GM12878 (cell line): ENCODE results near the gene PHACTR1. TPM values are rescaled to one million over a fixed set of nuclear protein-coding genes. Genes with fewer than 3 reads are reported as not detected.

Experiments
- ATAC-seq: fragments of 200-7000 bp; cut with Tn5 transposase; 3 replicates; pipeline ENCODE4 v1.9.1; 2020; ENCODE audit warnings: mild to moderate bottlenecking, moderate library complexity
- BruUV-seq: library from RNA; stranded (reverse); fragments of 400-500 nt; replicated peaks from 2 replicates; lab custom pipeline; 2021; lab: Mats Ljungman, UMichigan
- CTCF ChIA-PET: fragments of 300-600 bp; sonication (Branson Sonifier 250); formaldehyde crosslinking; extraction: SDS; loops from one replicate; lab custom pipeline; 2021; ENCODE audit warnings: inconsistent platforms; lab: Yijun Ruan, JAX
- POLR2A ChIA-PET: fragments of 350-600 bp; formaldehyde crosslinking; extraction: SDS; loops from one replicate; lab custom pipeline; 2021; ENCODE audit warnings: inconsistent platforms; lab: Charles Lee
- RAD21 ChIA-PET: fragments of 300-600 bp; sonication (Branson Sonifier 250); formaldehyde crosslinking; loops from one replicate; lab custom pipeline; 2023; ENCODE audit warnings: antibody characterized with exemption; ENCODE audit not compliant: unreplicated experiment; lab: Charles Lee
- SMC1A ChIA-PET: fragments of 300-600 bp; sonication (Branson Sonifier 250); formaldehyde crosslinking; loops from one replicate; lab custom pipeline; 2023; ENCODE audit not compliant: unreplicated experiment, uncharacterized antibody; lab: Charles Lee
- DNase-seq: peaks from one replicate; pipeline ENCODE4 v3.0.0-alpha.2; 2011; ENCODE audit warnings: low read depth, low spot score
- FAIRE-seq: peaks from 3 replicates; lab custom pipeline; 2011; peaks lifted over from hg19 to GRCh38; lab: Jason Lieb, UNC
- H2AFZ ChIP-seq: 2 replicates; pipeline ENCODE4 v1.6.0; 2011; ENCODE audit warnings: low read depth, low read length, control low read depth; ENCODE audit not compliant: control insufficient read depth
- H3K27ac ChIP-seq: 2 replicates; pipeline ENCODE4 v1.5.1; 2011; ENCODE audit warnings: control low read depth; ENCODE audit not compliant: control insufficient read depth, insufficient read depth
- H3K27me3 ChIP-seq, 2 experiments: replicated peaks in 1 of 2; 2 replicates each; pipeline versions ENCODE4 v1.6.0 to v1.6.1; 2011; ENCODE audit warnings: low read length in 1 of 2; ENCODE audit not compliant: control insufficient read depth in 2 of 2, insufficient read depth in 2 of 2
- H3K36me3 ChIP-seq, 2 experiments: 2 replicates each; pipeline ENCODE4 v1.5.1; 2011; ENCODE audit warnings: low read length in 1 of 2; ENCODE audit not compliant: control insufficient read depth in 2 of 2, insufficient read depth in 2 of 2
- H3K4me1 ChIP-seq: 2 replicates; pipeline ENCODE4 v1.6.1; 2011; ENCODE audit warnings: mild to moderate bottlenecking, low read length, moderate library complexity, mixed read lengths; ENCODE audit not compliant: control insufficient read depth, insufficient read depth
- H3K4me2 ChIP-seq: 2 replicates; pipeline ENCODE4 v1.6.0; 2011; ENCODE audit warnings: control low read depth; ENCODE audit not compliant: control insufficient read depth, insufficient read depth
- H3K4me3 ChIP-seq: fragments of 200-600 bp; sonication (generic); 2 replicates; pipeline ENCODE4 v1.5.1; 2016
- H3K79me2 ChIP-seq: 2 replicates; pipeline ENCODE4 v1.6.0; 2011; ENCODE audit warnings: low read length; ENCODE audit not compliant: control insufficient read depth, insufficient read depth
- H3K9ac ChIP-seq: 2 replicates; pipeline ENCODE4 v1.8.0; 2011; ENCODE audit warnings: low read length, control low read depth, mixed read lengths; ENCODE audit not compliant: control insufficient read depth, insufficient read depth
- H3K9me3 ChIP-seq: replicated peaks from 3 replicates; pipeline ENCODE4 v1.5.1; 2011; ENCODE audit warnings: mild to moderate bottlenecking, low read length; ENCODE audit not compliant: control insufficient read depth, insufficient read depth
- H4K20me1 ChIP-seq: 2 replicates; pipeline ENCODE4 v1.6.0; 2011; ENCODE audit not compliant: control insufficient read depth, insufficient read depth
- NBN ChIP-seq: fragments of 450-650 bp; IDR thresholded peaks from 2 replicates; pipeline ENCODE4 v1.6.1; 2016
- NFIC ChIP-seq: IDR thresholded peaks from 2 replicates; pipeline ENCODE4 v1.6.1; 2012; ENCODE audit warnings: low read depth, mild to moderate bottlenecking, inconsistent platforms, low read length, moderate library complexity
- PAX5 ChIP-seq: IDR thresholded peaks from 2 replicates; pipeline ENCODE4 v1.6.1; 2011; ENCODE audit warnings: low read depth, low read length, borderline replicate concordance
- POLR2A ChIP-seq: IDR thresholded peaks from 2 replicates; pipeline ENCODE4 v1.6.1; 2011; ENCODE audit warnings: low read depth, mild to moderate bottlenecking, low read length
- SKIL ChIP-seq: fragments of 450-650 bp; IDR thresholded peaks from 2 replicates; pipeline ENCODE4 v1.6.1; 2017; ENCODE audit warnings: mild to moderate bottlenecking, low read depth, inconsistent platforms; ENCODE audit not compliant: poor library complexity, severe bottlenecking
- TAF1 ChIP-seq: IDR thresholded peaks from 2 replicates; pipeline ENCODE4 v1.6.1; 2011; ENCODE audit warnings: mild to moderate bottlenecking, low read depth, low read length, borderline replicate concordance
- ZBTB4 ChIP-seq: fragments of 450-650 bp; formaldehyde crosslinking; IDR thresholded peaks from 2 replicates; pipeline ENCODE4 v1.4.0; 2022; ENCODE audit warnings: mild to moderate bottlenecking, moderate library complexity
- ZNF622 ChIP-seq: fragments of 450-650 bp; IDR thresholded peaks from 2 replicates; pipeline ENCODE4 v1.6.1; 2017; ENCODE audit warnings: mild to moderate bottlenecking, inconsistent platforms
- ZNF687 ChIP-seq: fragments of 450-650 bp; IDR thresholded peaks from 2 replicates; pipeline ENCODE4 v1.6.1; 2017; ENCODE audit warnings: mild to moderate bottlenecking, moderate library complexity
- WGBS: methylation state at CpG from one replicate; pipeline ENCODE4 v1.1.6; 2016; ENCODE audit warnings: low lambda C conversion rate; ENCODE audit not compliant: insufficient replicate concordance, insufficient coverage; ENCODE audit errors: missing lambda C conversion rate; 5-methylcytosine and 5-hydroxymethylcytosine counted together
- in situ Hi-C: fragments of 300-500 bp; cut with MboI; formaldehyde crosslinking; loops from 9 replicates; pipeline ENCODE4 v1.14.3; 2018; ENCODE audit warnings: mixed read lengths
- intact Hi-C: fragments of 100-400 bp; cut with micrococcal nuclease; formaldehyde crosslinking; loops from one replicate; pipeline ENCODE4 v1.14.2; 2022; ENCODE audit not compliant: unreplicated experiment
- polyA plus RNA-seq, 11 experiments: library from polyadenylated mRNA; depleted of rRNA in 4 of 11; unstranded in 6 of 11; stranded (reverse) in 5 of 11; fragments of >200 nt; fragmentation: Nextera tagmentation in 4 of 11; fragmentation: Illumina TruSeq in 1 of 11; extraction: Ambion mirVana in 4 of 11; extraction: Trizol in 1 of 11; gene quantifications; 1 replicate in 1 of 11; 2 replicates in 10 of 11; pipeline versions ENCODE4 v1.2.1 to v1.2.3, GENCODE V29; 2011 to 2016; ENCODE audit warnings: inconsistent platforms in 2 of 11, missing spikeins in 2 of 11, low read depth in 1 of 11
- total RNA-seq, 4 experiments: library from RNA; depleted of rRNA in 3 of 4; stranded (reverse); fragments of >200 nt in 3 of 4; fragmentation: Illumina TruSeq in 1 of 4; extraction: Trizol in 1 of 4; gene quantifications; 2 replicates each; pipeline versions ENCODE4 v1.2.1 to v1.2.3, GENCODE V29; 2013 to 2021

The PHACTR1 gene
- total and polyA plus RNA-seq, 10 of the 15 experiments (the other 5 are each of a cell fraction or from before 2014, with no cell fraction given) = 34.2 to 94.6 (median 62.3) TPM

GRCh38 chr6:13188306-13188705 is 471.7 kb downstream of the PHACTR1 start (continued):
- TF ChIP-seq NBN (no peak), NFIC (no peak), ZBTB4 (CRISPR knock-in tag) (no peak), SKIL (no peak)

- H4K20me1 ChIP-seq = no peaks in the 10 kb centered on the region
- intact Hi-C loops = loop anchor here (10.0 kb wide), 2 partner anchors 275 to 425 kb away; partner anchors contain the start of gene NOL7
- ChIA-PET POLR2A (interaction anchor here (0.6 kb wide), 1 partner anchor 296 kb away, joined by 3 read pairs; no protein-coding TSS in a partner anchor), SMC1A (interaction anchor here (0.6 to 1.6 kb wide), 4 partner anchors 138 to 291 kb away, joined by 3 to 5 read pairs (median 3); partner anchors contain the start of gene TBC1D7), RAD21 (no interaction called here), CTCF (interaction anchor here (0.6 to 1.3 kb wide), 4 partner anchors 12 to 233 kb away, joined by 3 to 5 read pairs (median 4); no protein-coding TSS in a partner anchor)
- H3K9me3 ChIP-seq = no peaks in the 10 kb centered on the region
- FAIRE-seq (no peak), DNase-seq (no peak), ATAC-seq (no peak)
- no peak overlapping the region for H3K4me2 ChIP-seq
- 67% methylated on average over 4 of the region's 6 CpGs for WGBS
- H3K9ac ChIP-seq = no peak overlapping the region
- H3K27me3 ChIP-seq = peaks cover 1 to 10% of the 10 kb centered on the region in 2 experiments; a peak in 3 of 4 replicates
- no peaks in the 10 kb centered on the region for H3K79me2 ChIP-seq
- H3K4me1 ChIP-seq = no peaks in the 10 kb centered on the region
- no peak overlapping the region for H3K27ac ChIP-seq
- H2AFZ ChIP-seq = no peak overlapping the region
- no TSS peak for BruUV-seq
- H3K4me3 ChIP-seq = no peak overlapping the region
- in situ Hi-C loops = no loop called here
- no peaks in the 10 kb centered on the region for H3K36me3 ChIP-seq
- TF ChIP-seq PAX5 = no peak
- TF ChIP-seq TAF1 = no peak
- no peak for TF ChIP-seq POLR2A
- no peak for TF ChIP-seq ZNF687
- TF ChIP-seq ZNF622 = no peak
Observed at GRCh38 chr6:13189710-13190109, 473.1 kb downstream of the PHACTR1 start.
